Left lung (tissue), 10 donors: ENCODE data around the gene MT1M. TPM values are rescaled to one million over a fixed set of nuclear protein-coding genes. Genes with fewer than 3 reads are reported as not detected.

Experiments
- ATAC-seq: fragments of 200-7000 bp; cut with Tn5 transposase; one replicate; pipeline ENCODE4 v1.9.1; 2020; ENCODE audit warnings: moderate library complexity
- DNase-seq, 4 donors: peaks; one replicate each; pipeline ENCODE4 v3.0.0-alpha.2; 2013 to 2020
- H3K27ac ChIP-seq, 2 donors: fragments of 200-600 bp; sonication (generic) in 1 of 2; one replicate each; pipeline versions ENCODE4 v1.5.0 to v1.8.0; 2020 to 2021
- H3K27me3 ChIP-seq, 2 donors: fragments of 200-600 bp; sonication (generic) in 1 of 2; one replicate each; pipeline versions ENCODE4 v1.5.0 to v1.8.0; 2020 to 2021
- H3K36me3 ChIP-seq, 2 donors: fragments of 200-600 bp; sonication (generic) in 1 of 2; one replicate each; pipeline versions ENCODE4 v1.5.0 to v1.8.0; 2020 to 2021
- H3K4me1 ChIP-seq, 2 donors: fragments of 200-600 bp; one replicate each; pipeline ENCODE4 v1.8.0; 2021
- H3K4me3 ChIP-seq, 2 donors: fragments of 200-600 bp; sonication (generic) in 1 of 2; one replicate each; pipeline versions ENCODE4 v1.5.0 to v1.8.0; 2020 to 2021; ENCODE audit warnings: mild to moderate bottlenecking in 1 of 2
- H3K9me3 ChIP-seq, 2 donors: fragments of 200-600 bp; sonication (generic) in 1 of 2; one replicate each; pipeline versions ENCODE4 v1.5.0 to v1.8.0; 2020 to 2021
- intact Hi-C, 2 donors: fragments of 100-400 bp; cut with DNase I; formaldehyde crosslinking; loops; one replicate each; pipeline versions ENCODE4 v1.11.2 to v1.14.2; 2022
- polyA plus RNA-seq, 6 donors: library from polyadenylated mRNA; unstranded; fragments of 120-200 nt; gene quantifications; one replicate each; pipeline ENCODE4 v1.2.1, GENCODE V29; 2013; ENCODE audit not compliant: insufficient read length in 6 of 6
- total RNA-seq, 2 donors: library from RNA; stranded (reverse); fragmentation: NEBNext Ultra II Directional; extraction: Animal tissue kit (Norgen Biotek cat#: 25700); gene quantifications; one replicate each; pipeline ENCODE4 v1.2.1, GENCODE V29; 2021
- TF ChIP-seq, protein P1 (sequence below), 2 donors: fragments of 200-600 bp; sonication (generic) in 1 of 2; IDR thresholded peaks; one replicate each; pipeline versions ENCODE4 v1.5.0 to v1.8.0; 2021; ENCODE audit warnings: antibody characterized with exemption in 2 of 2
- donor health status: DM: no; HTN: yes; CAD: no.
- donor health status: DM: no; HTN: no; CAD: no.

MT1M gene
- total and polyA plus RNA-seq, 8 donors: 0.29 to 32.5 (median 0.62) TPM

DNA sequence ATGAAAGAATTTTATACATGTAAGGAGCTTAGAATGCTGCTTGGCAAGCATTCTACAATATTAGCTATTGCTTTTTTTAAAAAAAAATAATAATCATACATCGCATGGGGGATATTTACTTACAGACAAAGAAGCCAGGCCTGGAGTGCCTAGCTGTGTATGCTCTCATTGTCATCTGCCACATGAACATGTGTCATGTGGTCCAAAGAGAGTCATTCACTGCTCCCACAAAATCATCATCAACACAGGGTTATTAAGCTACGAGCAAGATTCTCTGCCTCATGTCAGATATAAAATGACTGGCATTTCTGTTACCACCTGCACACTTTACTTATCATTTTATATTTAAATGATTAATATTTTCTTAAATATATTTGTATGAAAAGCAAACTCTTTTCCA lies 8.8 kb upstream of the MT1M start:
- TF ChIP-seq, protein P1, sequence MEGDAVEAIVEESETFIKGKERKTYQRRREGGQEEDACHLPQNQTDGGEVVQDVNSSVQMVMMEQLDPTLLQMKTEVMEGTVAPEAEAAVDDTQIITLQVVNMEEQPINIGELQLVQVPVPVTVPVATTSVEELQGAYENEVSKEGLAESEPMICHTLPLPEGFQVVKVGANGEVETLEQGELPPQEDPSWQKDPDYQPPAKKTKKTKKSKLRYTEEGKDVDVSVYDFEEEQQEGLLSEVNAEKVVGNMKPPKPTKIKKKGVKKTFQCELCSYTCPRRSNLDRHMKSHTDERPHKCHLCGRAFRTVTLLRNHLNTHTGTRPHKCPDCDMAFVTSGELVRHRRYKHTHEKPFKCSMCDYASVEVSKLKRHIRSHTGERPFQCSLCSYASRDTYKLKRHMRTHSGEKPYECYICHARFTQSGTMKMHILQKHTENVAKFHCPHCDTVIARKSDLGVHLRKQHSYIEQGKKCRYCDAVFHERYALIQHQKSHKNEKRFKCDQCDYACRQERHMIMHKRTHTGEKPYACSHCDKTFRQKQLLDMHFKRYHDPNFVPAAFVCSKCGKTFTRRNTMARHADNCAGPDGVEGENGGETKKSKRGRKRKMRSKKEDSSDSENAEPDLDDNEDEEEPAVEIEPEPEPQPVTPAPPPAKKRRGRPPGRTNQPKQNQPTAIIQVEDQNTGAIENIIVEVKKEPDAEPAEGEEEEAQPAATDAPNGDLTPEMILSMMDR (IDR thresholded peaks at IDR 0.05): no peak
- H3K27me3 ChIP-seq: peaks cover 0 to 51% of the 10 kb centered on the region in 2 donors
- no peaks in the 10 kb centered on the region for H3K36me3 ChIP-seq
- no peak overlapping the region for H3K27ac ChIP-seq
- no peak for ATAC-seq
- peaks cover 5 to 23% of the 10 kb centered on the region in 2 donors for H3K4me1 ChIP-seq
- intact Hi-C loops: no loop called here
- no peaks in the 10 kb centered on the region for H3K9me3 ChIP-seq
- DNase-seq: no peak
- H3K4me3 ChIP-seq: no peak overlapping the region

DNA sequence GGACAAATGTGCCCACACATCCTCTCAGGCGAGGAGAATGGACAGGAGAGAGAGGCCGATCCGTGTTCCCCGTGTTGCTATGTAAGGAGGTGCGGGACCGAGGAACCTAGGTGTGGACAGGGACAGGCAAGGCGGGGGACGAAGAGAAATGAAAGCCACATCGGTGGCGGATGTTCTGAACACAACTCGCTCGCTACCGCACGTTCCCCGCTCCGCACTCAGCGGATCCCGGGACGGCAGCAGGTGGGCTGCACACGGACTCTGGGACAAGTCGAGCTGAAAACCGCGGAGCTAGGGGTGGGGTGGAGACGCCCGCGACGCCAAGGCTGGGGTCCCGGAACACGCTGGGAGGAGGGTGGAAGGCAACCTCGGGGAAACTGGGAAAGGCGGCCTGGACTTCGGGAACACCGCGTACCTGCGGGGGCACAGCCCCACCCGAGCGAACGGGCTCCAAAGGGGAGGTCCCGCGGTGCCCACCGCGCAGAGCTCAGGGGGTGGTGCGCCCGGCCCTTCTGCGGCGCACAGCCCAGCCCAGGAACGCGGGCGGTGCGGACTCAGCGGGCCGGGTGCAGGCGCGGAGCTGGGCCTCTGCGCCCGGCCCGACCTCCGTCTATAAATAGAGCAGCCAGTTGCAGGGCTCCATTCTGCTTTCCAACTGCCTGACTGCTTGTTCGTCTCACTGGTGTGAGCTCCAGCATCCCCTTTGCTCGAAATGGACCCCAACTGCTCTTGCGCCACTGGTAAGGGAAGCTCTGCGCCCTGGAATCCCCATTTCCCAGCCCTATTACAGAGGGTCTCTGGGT lies 7.1 kb upstream of the MT1M start, which contains the start of gene MT1E:
Gene MT1E (plus strand): TSS at position 642 of the 803 bp plus-strand sequence. CDS start 71 bp downstream, at position 713.
- ATAC-seq: peak; percentile 92
- intact Hi-C loops: no loop called here

DNA sequence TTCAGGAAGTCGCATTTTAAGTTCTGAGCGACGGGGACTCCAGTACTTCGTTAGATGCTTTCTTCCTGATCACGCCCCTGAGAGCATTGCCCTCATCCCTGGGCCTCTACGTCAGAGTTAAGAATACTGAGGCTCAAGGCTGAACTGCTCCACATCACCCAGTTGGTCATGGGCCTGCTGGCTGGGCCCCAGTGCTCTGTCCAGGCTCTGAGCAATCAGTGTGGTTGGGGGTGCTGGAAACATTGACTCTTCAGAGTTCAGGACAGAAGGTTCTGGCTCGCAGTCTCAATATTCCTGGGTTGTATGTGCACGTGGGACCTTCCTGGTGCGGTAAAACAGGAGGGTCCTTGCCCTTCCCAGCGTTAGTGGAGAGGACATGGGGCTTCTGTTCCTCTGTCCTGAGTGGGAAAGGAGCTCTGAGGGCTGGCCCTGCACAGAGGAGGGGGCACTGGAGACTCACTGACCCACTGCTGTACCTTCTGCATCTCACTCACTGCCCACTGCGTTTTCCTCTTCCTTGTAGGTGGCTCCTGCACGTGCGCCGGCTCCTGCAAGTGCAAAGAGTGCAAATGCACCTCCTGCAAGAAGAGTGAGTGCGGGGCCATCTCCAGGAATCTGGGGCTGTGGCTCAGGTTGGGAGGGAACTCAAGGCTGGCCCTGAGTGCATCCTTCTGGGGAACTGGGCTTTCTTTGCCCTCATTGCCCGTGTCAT lies 6.4 kb upstream of the MT1M start:
- Histone ChIP-seq H3K27me3 (peaks cover 0 to 47% of the 10 kb centered on the region in 2 donors), H3K4me3 (peak overlapping the region; percentile 46 to 50), H3K36me3 (no peaks in the 10 kb centered on the region), H3K9me3 (no peaks in the 10 kb centered on the region), H3K4me1 (peaks cover 5 to 23% of the 10 kb centered on the region in 2 donors), H3K27ac (peak overlapping the region; percentile 80 to 90)
- intact Hi-C loops: no loop called here
- ATAC-seq (peak; percentile 62), DNase-seq (no peak)
- TF ChIP-seq, protein P1 (IDR thresholded peaks at IDR 0.05): no peak

More for the DNA sequence above, 7.1 kb upstream of the MT1M start, which contains the start of gene MT1E:
- TF ChIP-seq, protein P1 (IDR thresholded peaks at IDR 0.05): no peak
- DNase-seq: peak in 1 of 4 donors; percentile 89
- Histone ChIP-seq H3K9me3 (no peaks in the 10 kb centered on the region), H3K4me1 (peaks cover 5 to 23% of the 10 kb centered on the region in 2 donors), H3K36me3 (no peaks in the 10 kb centered on the region), H3K27ac (peak within 1 kb of the TSS; percentile 80 to 90), H3K27me3 (peaks cover 0 to 42% of the 10 kb centered on the region in 2 donors), H3K4me3 (peak within 1 kb of the TSS; percentile 46 to 50)

DNA sequence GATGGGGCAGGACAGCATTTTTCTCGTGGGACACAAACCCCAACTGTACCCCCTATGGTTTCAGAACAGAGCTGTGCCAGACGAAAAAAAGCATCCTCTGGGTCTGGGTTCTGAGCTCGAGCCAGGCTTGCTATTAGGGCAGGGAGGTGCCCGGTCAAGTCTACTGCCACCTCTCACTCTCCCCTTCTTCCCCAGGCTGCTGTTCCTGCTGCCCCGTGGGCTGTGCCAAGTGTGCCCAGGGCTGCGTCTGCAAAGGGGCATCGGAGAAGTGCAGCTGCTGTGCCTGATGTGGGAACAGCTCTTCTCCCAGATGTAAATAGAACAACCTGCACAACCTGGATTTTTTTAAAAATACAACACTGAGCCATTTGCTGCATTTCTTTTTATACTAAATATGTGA lies 5.8 kb upstream of the MT1M start:
- intact Hi-C loops: no loop called here
- ATAC-seq (peak; percentile 11), DNase-seq (no peak)
- Histone ChIP-seq H3K27me3 (peaks cover 0 to 53% of the 10 kb centered on the region in 2 donors), H3K36me3 (no peaks in the 10 kb centered on the region), H3K4me1 (peaks cover 5 to 23% of the 10 kb centered on the region in 2 donors), H3K27ac (peak overlapping the region; percentile 61 to 80), H3K9me3 (no peaks in the 10 kb centered on the region), H3K4me3 (peak overlapping the region; percentile 46 to 50)
- TF ChIP-seq, protein P1 (IDR thresholded peaks at IDR 0.05): no peak
